ENCODE measurements around the gene APC2. TPM values are rescaled to one million over a fixed set of nuclear protein-coding genes. Genes with fewer than 3 reads are reported as not detected.

The APC2 gene
- total RNA-seq, 1 donor from 2014 or later: 0.20 TPM

GRCh38 chr19:1471010-1471514 is 21.1 kb downstream of the APC2 start:
- no peaks in the 10 kb centered on the region for H3K36me3 ChIP-seq
- no peak for TF ChIP-seq CTCF (IDR thresholded peaks at IDR 0.05)
- peaks cover 36% of the 10 kb centered on the region for H3K4me1 ChIP-seq
- no peak overlapping the region for H3K27ac ChIP-seq
- peaks cover 73% of the 10 kb centered on the region for H3K27me3 ChIP-seq
- intact Hi-C loops (cut with DNase I): no loop called here
- H3K9me3 ChIP-seq: no peaks in the 10 kb centered on the region
- DNase-seq (no peak), ATAC-seq (no peak)
- H3K4me3 ChIP-seq: peak overlapping the region; percentile 36

GRCh38 chr19:1471515-1472160 is 21.7 kb downstream of the APC2 start:
- DNase-seq (no peak), ATAC-seq (no peak)
- Histone ChIP-seq H3K4me1 (peaks cover 36% of the 10 kb centered on the region), H3K9me3 (no peaks in the 10 kb centered on the region), H3K36me3 (no peaks in the 10 kb centered on the region), H3K27me3 (peaks cover 67% of the 10 kb centered on the region), H3K4me3 (no peak overlapping the region), H3K27ac (no peak overlapping the region)
- TF ChIP-seq CTCF (IDR thresholded peaks at IDR 0.05): no peak
- intact Hi-C loops (cut with DNase I): no loop called here

GRCh38 chr19:1472231-1473084 is 22.5 kb downstream of the APC2 start:
- Histone ChIP-seq H3K27ac (no peak overlapping the region), H3K36me3 (no peaks in the 10 kb centered on the region), H3K9me3 (no peaks in the 10 kb centered on the region), H3K27me3 (peaks cover 59% of the 10 kb centered on the region), H3K4me3 (no peak overlapping the region), H3K4me1 (peaks cover 33% of the 10 kb centered on the region)
- TF ChIP-seq CTCF (IDR thresholded peaks at IDR 0.05): no peak
- no peak for ATAC-seq
- intact Hi-C loops (cut with DNase I): no loop called here
- no peak for DNase-seq

DNA sequence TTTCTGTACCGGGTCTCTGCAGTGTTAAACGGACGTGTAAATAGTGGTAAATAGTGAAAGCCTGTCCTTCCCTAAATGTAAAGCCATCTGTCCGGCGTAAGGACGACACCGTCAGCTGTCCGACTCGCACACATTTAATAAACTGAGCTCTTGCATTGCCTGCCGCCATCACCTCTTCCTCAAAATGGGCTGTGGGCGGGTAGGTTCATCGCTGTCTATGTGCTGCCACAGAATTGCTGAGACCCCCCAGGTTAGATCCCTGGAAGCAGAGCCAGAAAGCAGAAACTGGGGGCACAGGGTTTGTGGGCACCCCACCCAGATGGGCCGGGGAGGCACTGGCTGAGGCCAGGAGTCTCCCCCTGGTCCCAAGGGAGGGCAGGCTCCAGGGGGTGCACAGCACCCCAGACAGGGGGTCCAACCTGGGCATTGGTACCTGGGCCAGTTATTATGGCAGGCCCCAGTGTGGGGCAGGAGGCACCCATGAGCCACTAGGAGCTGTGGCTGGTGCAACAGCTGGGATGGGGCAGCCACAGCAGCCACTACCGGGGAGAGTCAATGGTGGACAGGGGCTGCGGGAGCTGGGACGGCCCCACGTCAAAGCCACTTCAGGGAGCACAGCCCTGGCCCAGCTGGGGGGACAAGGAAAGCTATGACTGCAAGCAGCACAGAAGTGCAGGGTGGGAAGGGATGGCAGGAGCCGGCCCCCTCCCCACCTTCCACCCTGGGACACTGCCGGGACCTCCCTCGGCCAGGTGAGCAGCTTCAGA is 23.3 kb downstream of the APC2 start:
- DNase-seq (no peak), ATAC-seq (no peak)
- intact Hi-C loops (cut with DNase I): no loop called here
- Histone ChIP-seq H3K27me3 (peaks cover 51% of the 10 kb centered on the region), H3K27ac (no peak overlapping the region), H3K4me3 (no peak overlapping the region), H3K9me3 (no peaks in the 10 kb centered on the region), H3K4me1 (peaks cover 31% of the 10 kb centered on the region), H3K36me3 (no peaks in the 10 kb centered on the region)
- TF ChIP-seq CTCF (IDR thresholded peaks at IDR 0.05): no peak

- H3K4me3 ChIP-seq: no peak overlapping the region
- intact Hi-C loops (cut with DNase I): no loop called here
- DNase-seq (no peak), ATAC-seq (no peak)
- no peaks in the 10 kb centered on the region for H3K9me3 ChIP-seq
- peaks cover 27% of the 10 kb centered on the region for H3K4me1 ChIP-seq
- TF ChIP-seq CTCF (IDR thresholded peaks at IDR 0.05): no peak
- H3K27ac ChIP-seq: no peak overlapping the region
- H3K36me3 ChIP-seq: no peaks in the 10 kb centered on the region
- H3K27me3 ChIP-seq: peaks cover 43% of the 10 kb centered on the region
These were observed 24.3 kb downstream of the APC2 start for GRCh38 chr19:1474011-1474764.

All from upper lobe of right lung (tissue), 1 donor.